Inflammatory macrophage treated with lipopolysaccharide for 4 hours (primary cell): ENCODE results near the gene HOXA13.
A peak's percentile ranks its signal among the peaks of the same experiment; 100 is the strongest.

Source experiments
- DNase-seq: peaks from one replicate; pipeline ENCODE4 v3.0.0-alpha.2; 2020

Gene HOXA13

DNA sequence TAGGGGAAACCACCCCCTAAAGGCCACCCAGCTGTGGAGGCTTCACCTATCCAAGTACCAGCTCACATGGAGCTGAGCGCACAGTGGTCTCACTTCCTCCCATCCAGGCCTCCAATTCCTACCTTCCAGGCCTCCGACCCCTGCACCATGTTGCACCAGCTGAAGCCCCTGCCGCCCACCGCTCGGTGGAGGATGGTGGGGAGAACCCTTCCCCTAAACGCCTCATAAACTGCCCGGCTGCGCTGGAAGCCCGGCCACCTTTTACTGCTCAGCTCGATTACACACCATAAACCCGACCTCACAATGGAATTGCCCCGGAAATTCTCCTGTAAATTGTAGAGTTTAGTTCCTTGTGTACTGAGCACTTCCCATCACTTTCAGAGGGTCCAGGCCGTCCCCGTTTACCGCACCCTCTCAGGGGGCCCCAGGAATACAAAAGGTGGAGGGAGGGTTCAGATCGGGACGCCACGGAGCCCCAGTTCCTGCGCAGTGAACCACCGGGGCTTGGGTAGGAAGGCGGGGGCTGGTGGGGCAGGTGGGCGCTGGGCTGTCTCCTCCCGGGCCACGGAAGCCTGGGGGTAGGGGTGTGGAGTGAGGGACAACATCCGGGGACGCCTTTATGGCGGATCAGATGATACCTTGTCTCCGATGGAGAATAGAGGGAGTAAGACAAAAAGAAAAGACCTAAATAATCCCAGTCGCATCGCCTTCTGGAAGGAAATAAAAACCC, 42.0 kb downstream of the HOXA13 start:
- no peak for DNase-seq

DNA sequence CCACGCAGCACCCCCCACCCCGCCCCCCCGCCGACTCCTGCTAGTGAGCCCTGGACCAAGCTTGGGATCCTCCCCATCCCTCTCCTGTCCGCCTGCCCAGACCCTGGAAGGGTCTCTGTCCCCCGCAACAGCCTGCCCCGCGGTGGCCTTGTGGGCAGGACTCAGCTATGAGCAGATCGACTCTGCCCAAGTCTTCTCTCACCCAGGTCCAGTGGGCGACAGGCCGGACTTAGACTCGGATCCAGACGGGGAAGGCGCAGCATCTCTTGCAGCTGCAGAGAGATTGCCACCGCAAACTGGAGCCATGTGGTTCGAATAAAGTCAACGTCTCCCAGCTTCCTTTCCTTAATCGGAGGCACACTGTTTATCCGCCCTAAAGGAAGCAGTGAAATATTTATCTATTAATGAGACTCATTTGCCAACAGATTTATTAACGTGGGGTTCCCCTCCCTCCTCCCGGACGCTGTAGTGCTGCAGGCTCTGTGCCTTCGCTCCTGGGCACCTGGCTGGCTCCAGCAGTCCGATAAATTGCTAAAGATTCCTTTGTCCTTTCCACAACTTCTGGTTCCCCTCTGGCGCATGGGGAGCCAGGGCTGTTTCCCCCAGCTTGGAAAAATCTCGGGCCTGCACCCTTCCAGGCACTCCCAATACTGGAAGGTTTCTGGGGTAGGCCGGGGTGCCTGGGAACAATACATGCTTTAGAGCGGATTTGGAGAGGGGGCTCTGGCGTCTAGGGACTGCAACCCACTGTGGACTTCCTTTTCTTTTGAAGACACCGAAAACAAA, 42.8 kb downstream of the HOXA13 start:
- no peak for DNase-seq

DNA sequence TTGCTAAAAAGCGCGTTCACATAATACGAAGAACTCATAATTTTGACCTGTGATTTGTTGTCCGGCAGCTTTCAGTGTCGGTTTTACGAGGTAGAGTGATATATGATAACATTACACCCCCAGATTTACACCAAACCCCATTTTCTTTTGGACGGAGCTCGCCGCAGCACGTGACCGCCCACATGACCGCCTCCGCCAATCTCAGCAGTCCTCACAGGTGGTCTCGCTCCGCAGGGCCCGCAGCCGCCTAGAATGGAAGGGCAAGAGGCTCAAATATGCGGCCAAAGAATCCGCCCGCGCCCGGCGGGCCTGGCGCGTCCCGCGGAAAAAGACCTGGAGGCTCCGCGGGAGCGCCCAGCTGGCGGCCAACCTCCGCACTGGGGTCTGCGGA, 43.4 kb downstream of the HOXA13 start, which contains the start of gene HOXA7:
HOXA7 (minus strand) TSS at position 168 of the 391 bp plus-strand sequence; CDS start at position 38, 130 bp downstream.
- DNase-seq = no peak

DNA sequence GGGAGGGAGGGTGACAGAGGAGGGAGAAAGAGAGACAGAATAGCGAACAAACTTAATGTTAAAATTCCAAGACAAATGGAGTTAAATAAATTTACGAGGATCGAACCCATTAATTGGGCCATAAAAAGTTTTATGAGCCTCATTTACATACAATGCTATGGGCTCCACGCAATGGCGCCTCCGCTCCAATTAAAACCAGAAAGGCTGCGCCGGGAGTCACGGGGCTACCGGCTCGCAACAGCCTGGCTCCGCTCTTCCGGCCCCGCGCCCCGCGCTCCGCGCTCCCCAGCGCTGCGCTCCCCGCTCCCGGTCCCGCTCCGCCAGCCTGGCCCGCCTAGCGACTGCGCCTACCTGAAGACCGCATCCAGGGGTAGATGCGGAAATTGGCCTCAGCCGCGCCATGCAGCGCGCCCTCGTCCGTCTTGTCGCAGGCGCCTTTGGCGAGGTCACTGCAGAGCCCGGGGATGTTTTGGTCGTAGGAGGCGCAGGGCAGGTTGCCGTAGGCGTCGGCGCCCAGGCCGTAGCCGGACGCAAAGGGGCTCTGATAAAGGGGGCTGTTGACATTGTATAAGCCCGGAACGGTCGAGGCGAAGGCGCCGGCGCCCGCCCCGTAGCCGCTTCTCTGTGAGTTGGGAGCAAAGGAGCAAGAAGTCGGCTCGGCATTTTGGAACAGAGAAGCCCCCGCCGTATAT, 43.9 kb downstream of the HOXA13 start:
- DNase-seq = no peak

DNA sequence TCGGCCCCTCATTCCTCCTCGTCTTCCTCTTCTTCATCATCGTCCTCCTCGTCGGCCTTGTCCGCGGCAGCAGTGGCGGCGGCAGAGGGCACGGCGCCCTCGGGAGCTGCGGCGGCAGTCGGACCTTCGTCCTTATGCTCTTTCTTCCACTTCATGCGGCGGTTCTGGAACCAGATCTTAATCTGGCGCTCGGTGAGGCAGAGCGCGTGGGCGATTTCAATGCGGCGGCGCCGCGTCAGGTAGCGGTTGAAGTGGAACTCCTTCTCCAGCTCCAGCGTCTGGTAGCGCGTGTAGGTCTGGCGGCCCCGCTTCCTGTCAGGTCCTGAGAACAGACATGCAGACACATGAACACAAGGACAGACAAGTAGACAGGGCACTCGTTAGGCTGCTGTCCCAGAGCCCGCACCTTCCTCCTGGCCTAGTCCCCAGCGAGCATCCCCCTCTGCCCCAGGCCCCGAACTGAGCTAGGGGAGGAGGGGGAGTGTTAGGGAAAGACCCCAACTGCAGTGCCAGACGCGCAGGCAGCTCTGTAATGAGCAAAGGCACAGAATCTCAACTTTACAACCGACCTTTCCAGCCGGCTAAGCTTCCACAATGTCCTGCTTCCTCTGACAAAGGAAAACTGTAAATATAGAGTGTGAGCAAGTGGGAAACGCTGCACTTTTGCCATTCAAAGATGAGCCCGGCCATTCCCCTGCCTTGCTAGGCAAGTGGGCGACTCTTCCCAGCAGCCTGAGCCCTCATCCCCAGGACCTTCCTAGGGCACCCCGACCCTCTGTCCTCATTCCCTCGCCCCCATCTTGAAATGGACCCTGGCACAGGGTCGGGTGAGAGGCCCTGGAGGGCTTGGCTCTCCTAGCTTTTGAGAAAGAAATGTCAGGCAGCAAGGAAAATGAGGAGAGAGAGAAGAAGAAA, 44.7 kb downstream of the HOXA13 start:
- no peak for DNase-seq

DNA sequence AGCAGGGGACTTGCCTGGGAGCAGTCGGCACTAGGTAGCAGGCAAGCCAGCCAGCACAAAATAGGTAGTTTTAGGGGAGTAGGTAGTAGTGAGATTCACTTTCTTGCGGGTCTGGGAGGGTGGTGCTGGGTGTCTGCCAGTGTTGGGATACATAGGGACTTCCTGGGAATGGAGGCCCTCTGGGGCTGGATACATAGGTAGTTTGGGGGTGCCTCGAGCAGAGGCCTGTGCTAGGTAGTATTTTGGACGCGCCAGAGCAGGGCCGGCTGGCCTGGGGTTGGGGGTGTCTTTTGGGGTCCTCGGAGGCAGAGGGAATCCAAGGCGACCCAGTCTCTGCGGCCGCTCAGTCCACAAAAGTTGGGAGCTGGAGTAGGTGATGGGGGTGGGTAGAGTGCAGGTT, 45.5 kb downstream of the HOXA13 start:
- DNase-seq = no peak

DNA sequence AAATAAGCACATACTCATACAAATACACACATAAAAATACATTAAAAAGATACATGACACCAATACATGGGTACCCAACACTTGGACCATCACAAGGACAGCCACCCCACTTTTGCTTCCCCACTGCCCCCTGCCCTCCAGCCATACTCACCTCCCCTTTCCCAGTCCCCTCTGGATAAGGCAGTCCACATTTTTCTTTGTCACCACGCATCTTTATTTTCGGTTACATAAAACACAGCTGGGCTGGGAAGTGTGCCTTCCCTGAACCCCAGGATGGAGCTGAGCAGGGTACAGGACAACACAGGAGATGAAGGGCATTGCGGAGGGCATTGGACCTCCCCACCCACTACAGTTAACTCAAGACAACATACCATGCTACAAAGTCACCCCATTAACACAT, 46.4 kb downstream of the HOXA13 start:
- DNase-seq = no peak

DNA sequence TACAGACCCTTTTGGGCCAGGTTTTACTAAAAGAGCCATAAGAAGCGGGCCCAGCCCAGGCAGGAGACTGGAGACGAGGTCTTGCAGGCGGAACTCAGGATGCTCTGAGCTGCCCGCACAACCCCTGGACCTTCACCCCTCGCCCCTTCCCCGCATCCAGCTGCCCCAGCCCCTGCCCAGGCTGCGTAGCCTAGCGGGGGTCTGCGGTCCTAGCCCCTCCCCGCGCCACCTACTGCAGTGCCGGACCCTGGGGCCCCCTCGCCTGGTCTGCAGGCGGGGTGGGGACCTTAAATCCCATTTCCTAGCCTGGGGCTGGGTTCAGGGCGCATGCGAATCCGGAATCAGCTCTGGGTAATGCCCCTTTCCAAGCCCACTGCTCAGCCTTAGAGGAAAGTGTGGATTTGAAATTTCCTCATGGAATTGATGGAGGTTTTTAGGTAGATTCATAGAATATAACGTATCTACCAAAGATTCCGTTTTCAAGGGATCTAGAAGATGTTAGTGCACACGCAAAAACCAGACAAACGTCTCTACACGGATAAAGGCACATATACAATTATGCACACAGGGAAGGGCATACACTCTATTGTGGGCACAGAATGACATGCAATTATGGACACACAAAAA, 47.0 kb downstream of the HOXA13 start:
- DNase-seq = no peak

DNA sequence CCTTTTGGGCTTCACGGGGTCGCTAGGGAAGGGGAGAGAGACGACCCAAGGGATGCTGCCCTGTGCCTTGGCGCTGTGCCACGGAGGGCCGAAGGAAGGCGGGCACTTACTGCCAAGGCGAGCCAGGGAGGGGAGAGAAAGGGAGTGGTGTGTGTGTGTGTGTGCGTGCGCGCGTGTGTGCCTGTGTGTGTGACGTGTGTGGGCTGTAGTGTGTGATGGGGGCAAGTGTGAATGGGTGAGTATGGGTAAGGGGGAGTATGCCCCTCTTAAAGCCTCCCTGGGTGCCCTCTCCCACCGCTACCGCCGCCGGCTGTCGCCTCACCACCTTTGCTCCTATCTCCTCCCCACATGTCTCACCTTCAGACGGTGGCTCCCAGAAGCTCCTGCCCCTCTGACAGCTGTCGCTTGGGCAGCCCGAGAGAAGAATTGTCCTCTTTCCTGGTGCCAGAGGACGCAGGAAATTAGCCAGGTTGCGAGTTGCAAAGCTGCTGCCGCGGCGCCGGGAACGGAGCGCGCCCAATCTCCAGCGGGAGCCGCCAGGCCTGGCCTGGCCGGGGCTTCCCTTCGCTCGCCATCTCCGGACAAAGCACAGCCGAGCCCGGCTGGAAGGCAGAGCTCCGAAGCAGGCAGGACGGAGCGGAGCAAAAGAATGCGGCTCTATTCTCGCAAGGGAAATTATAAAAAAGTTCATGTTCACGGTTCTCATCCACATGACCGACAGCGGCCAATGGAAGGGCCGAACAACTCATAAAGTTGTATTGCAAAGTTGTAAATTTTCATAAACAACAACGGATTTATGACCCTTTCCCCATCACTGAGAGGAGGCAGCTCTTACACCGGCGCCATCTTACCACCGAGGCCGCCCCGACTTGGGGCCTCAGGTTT, 47.7 kb downstream of the HOXA13 start, which contains the start of gene HOXA3:
HOXA3 (minus strand) TSS at position 653 of the 885 bp plus-strand sequence. CDS start 41,943 bp downstream, outside the sequence.
- no peak for DNase-seq

DNA sequence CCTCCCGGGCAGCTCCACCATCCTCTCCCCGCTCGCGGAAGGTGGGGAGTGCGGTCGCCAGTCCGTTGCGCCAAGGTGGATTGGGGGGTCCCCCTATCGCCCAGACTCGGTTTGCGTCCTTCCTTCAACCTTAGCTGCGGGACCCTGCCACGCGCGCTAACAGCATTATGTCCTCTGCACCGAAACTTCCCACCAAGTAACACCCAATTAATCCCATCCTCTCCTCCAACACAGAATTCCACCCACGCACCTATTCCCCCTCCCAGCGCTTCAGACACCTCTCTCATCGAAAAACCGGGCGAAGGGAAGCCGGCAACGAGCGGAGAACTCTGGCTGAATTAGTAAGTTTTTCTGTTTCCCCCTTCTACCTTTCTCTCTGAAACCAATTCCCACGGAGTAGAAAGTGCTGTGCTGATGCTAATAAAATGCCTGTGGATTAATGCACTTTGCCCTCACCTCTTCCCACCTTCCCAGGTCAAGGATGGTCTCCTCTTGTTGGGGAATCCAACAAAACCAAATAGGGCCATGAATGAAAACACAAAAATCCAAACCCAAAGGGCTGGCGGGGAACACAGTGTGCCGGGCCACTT, 48.5 kb downstream of the HOXA13 start:
- DNase-seq = no peak

DNA sequence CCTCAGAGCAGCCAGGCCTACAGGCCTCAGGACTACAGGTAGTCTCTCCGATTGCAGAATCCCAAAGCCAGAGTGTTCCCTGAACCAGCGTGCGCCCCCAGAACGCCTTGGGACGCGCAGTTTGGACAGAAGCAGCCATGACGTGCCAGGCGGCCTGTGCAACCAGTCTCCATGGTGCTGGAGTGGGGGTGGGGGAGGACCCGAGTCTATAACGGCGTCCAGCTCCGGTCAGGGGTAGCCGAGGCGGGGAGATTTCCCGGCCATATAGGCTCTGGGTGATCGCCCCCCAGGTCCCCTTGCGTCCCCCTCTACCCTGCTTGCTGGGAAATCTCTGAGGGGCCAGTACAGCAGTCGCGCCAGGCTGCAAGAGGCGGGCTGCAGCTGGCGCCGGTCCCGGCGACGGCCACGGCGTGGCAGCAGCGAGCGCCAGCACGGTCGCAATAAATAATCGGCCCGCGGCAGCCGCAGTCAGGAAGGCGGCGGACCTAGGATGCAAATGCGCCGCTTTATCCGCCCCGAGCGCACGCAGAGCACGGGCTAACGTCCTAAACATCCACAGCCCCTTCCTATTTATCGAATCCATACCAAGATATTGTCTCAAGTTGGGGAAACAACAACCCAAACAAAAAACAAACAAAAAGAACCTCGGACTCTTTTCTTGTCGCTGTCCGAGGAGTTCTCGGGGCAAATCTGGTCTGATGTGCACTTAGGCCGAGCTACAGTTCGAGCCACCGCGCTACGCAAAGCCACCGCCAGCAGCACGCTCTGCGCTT, 49.1 kb downstream of the HOXA13 start:
- DNase-seq = peak; percentile 68

DNA sequence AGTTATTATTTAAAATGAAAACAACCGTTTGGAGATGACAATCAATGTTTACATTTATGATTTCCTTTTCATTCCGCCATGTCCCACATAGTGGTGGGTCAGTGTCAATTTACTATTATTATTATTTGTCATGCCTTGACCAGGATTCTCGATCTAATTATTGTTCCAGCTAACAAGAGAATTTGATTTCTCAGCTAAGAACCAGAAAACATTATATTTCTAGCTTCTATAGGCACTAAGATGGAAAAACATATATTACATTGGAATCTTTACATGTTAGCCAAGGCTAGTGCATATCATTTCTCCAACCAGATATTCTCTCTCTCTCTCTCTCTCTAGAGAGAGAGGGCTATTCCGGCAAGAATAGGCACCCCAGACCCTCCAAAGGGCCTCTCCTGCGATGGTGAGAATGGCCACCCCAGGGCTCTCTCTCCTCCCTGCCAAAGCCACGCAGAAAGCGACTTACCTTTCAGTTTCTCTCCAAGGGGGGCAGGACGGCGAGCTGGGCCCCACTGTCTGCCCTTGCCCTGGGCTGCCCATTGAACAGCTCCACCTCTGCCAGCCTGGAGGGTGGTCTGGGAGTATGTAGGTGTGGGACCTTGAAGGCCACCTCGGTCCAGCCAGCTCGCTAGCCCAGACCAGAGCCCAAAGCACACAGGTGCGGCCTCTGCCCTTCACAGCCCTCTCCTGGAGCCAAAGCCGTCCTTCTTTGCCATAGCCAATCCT, 49.9 kb downstream of the HOXA13 start:
- no peak for DNase-seq

DNA sequence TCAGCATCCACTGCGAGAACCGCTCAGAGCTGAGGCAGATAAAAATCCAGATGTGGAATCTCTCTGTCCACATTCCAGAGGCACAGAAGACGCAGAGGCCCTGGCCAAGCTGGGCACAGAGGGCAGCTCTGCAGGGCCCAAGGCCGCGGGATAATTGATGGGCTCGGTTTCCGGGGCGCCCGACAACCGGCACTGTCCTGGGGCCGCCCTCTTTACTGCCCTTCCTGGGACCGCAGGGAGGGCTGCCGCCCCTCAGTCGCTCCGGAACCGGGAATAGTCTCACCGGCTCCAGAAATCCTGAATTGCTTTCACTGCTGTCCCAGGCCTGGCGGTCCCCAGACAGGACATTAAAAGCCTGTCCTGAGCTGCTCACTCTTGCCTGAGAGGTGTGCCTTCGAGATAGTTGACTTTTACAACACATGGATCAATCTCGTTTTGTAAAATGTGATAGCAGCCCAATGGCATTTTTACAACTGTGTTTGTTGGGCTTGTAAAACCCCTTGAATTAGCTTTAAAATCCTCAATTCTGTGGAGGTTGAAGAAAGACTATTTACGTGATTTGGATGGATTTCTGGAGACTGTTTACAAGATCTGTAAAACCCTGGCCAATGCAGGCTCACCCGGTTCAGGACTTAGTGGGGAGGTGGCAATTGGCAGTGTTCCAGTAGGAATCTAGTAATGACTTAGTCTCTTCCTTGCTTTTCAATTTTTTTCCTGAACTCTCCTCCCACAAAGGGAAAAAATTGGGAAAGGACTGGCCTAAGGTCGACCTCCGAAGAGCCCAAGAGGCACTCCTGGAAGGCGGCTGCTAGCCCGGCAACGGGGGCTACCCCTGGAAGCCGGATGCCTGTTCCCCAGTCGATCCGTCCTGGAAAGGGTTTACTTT, 50.9 kb downstream of the HOXA13 start:
- no peak for DNase-seq

DNA sequence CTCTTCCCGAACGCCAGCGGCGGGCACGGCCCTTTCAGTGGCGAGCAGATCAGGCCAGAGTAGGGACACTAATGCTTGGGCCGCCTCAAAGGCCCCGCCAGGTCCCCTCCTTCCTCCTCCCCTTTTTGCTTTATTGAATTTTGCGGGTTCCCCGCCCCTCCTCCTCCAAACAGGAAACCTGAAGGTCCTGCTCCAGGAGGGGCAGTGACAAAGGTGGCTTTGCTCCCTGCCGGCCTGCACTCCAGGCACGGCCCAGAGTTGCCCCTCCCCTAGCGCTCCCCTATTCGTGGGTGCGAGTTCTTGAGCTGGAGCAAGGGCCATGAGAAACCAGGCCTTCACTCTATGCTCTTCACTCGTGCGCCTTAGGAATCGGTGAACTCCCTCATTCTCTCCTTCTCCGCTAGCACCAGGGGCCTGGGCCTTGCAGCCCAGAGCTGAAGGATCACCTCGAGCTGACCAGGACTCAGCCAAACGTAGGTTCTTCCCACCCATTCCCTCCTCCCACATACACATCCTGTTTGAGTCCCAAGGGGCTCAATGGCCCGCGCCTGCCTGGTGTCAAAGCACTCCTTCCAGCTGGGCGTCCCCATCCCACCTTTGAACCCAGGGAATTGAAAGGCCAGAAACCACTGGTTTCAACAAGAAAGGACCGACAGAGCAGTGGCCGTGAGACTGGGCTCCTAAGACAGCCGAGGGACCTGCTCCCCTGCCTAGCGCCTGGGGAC, 51.7 kb downstream of the HOXA13 start:
- DNase-seq = no peak

DNA sequence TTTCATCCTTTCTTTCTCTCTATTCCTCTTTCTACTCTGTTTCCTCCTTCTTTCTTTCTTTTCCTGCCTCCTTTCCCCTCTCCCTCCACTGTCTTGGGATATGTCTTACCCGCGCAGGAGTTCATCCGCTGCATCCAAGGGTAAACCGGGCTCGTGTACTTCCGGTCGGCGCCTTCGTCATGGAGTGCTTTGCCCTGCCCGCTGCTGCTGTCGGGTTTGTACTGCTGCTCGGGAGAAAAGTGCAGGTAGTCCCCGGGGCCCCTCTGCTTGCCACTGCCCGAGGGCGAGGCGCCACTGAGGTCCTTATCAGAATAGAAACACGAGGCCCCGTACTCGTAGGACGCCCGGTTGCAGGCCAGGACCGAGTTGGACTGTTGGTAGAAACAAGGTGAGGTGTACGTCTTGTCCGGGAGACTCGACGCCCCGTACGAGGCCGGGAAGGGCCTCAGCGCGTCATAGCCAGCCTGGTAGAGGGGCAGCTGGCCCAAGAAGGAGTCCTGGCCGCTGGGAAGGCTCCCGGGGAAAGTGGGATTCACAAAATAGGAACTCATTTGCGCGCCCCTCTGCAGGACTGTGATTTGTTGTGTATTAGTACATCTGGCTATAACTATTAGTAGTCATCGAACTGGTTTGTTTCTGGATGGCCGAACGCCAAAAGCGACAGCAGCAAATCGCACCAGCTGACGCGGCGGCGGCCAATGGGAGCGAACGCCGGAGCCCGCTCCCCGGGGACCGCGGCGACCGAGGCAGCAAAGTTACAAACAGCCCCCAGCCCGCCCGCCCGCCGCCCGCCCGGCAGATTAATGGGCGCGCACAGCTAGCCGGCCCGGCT, 52.5 kb downstream of the HOXA13 start, which contains the start of gene HOXA6:
HOXA6 (minus strand) TSS at position 576 of the 832 bp plus-strand sequence; CDS start at position 551, 25 bp downstream.
- no peak for DNase-seq
